Measurements from ENCODE around the gene SLC25A12.
"Not testable (repeated sequence)": the region's sequence is repeated elsewhere in the genome, so short reads cannot be mapped to it uniquely, and the experiment has no call there.

SLC25A12 gene

GRCh38 chr2:171822525-171823322 lies 71.3 kb downstream of the SLC25A12 start:
- DNase-seq: no peak

GRCh38 chr2:171819453-171819852 lies 74.6 kb downstream of the SLC25A12 start:
- no peak for DNase-seq

DNA sequence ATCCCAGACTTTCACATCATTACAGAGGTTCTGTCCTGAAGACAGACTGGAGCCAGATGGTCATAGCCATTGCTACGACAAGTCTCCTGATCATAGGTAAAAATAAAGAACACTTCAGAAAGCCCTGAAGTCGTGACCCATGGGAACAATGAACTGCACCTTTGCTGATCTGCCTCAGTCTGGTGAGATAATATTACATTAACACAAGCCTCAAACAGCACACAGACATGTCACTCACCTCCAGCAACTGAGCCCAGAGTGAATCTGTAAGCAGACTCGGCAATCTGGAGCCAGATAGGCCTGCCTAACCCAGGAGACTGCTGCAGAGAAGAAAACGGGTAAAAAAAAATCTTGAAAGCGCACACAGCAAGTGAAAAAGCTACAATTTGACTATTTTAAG lies 79.2 kb downstream of the SLC25A12 start:
- DNase-seq: no peak

GRCh38 chr2:171814174-171814573 lies 79.9 kb downstream of the SLC25A12 start:
- no peak for DNase-seq

GRCh38 chr2:171813729-171814128 lies 80.3 kb downstream of the SLC25A12 start:
- DNase-seq: no peak

GRCh38 chr2:171813126-171813525 lies 80.9 kb downstream of the SLC25A12 start:
- DNase-seq: no peak

DNA sequence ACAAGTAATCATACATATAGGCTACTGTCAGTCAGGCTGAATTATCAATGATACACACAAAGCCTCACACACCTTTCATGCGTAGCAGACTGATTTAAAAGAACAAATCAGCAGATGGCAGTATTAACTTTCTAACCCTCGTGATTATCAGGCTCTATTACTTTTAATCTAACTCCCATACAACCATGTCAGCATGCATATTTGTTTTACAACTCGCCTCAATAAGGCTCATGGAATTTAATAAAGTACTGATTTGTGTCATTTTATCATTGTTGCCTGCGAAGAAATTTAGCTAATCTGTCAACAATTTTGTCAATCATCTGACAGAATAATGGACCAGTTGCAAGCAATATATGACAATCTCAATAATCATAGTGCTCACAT lies 82.8 kb downstream of the SLC25A12 start:
- peak; percentile 71 for DNase-seq

GRCh38 chr2:171810422-171811244 lies 83.4 kb downstream of the SLC25A12 start:
- no peak for DNase-seq

- DNase-seq: not testable (repeated sequence)
Observed at GRCh38 chr2:171808885-171809284, 85.2 kb downstream of the SLC25A12 start.

- DNase-seq: no peak
Observed at GRCh38 chr2:171807831-171808393, 86.1 kb downstream of the SLC25A12 start.

GRCh38 chr2:171807119-171807518 lies 86.9 kb downstream of the SLC25A12 start:
- DNase-seq: peak; percentile 47

- no peak for DNase-seq
Observed at GRCh38 chr2:171804456-171804855, 89.6 kb downstream of the SLC25A12 start.

- DNase-seq: no peak
Observed at GRCh38 chr2:171803757-171804156, 90.3 kb downstream of the SLC25A12 start.

DNA sequence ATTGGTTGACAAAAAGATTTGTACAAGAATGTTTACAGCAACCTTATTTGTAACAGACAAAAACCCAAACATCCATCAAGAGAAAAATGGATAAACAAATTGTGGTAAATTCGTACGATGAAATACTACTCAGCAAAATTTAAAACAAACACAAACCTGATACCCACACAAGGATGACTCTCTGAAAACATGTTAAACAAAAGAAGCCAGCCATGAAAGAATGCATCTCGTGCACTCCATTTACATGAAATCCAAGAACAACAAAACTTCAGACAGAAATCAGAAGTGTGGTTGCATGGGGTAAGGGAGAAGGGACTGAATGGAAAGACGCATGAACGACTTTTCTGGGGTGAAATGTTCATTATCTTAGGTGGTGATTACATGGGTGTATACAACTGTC lies 93.4 kb downstream of the SLC25A12 start:
- DNase-seq: no peak

DNA sequence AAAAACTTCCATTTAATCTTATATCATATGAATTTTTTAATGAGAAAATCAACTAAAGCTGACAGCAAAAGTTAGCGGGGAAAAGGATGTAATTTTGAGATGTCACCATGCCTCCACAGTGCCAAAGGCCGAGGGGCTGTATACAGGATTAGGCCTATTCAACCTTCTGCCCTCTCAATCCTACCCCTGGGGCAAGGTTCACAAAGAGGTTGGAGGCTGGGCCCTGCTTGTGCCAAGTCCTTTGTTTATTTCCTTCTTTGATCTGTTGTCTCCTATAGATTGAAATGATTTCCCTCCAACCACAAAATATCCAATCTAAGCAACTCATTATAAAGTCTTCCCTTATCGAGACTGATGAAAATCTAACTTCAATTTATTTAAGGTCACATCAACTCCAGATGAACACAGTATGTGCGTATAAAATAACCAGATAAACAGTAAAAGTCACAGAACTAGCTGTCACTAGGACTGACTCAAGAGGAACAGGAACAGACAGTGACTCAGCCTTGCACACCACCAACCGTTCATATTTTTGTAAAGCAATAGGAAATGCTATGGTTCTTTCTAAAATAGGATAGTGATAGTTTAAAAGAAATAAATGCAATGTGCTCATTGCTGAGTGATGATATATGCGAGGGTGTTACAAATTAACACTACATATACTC lies 95.8 kb downstream of the SLC25A12 start:
- DNase-seq: peak; percentile 60

DNA sequence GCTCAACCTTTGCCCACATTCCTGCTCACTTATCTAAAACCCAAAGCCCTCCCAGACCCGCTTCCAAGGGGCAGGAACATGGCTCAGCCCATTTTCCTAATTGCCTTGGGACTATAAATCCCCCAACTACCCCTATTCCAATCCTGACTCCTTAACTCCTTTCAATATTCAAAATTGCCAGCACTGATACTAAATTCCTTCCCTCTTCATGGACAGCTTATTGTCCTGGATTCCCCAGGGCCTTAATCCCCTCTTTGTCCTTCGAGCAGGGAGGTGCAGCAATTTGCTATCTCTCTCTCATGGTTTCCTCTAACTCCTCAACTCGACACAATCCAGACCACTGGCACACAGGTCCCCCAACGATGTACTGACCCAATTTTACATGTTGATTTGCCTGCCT lies 99.1 kb downstream of the SLC25A12 start:
- no peak for DNase-seq

DNA sequence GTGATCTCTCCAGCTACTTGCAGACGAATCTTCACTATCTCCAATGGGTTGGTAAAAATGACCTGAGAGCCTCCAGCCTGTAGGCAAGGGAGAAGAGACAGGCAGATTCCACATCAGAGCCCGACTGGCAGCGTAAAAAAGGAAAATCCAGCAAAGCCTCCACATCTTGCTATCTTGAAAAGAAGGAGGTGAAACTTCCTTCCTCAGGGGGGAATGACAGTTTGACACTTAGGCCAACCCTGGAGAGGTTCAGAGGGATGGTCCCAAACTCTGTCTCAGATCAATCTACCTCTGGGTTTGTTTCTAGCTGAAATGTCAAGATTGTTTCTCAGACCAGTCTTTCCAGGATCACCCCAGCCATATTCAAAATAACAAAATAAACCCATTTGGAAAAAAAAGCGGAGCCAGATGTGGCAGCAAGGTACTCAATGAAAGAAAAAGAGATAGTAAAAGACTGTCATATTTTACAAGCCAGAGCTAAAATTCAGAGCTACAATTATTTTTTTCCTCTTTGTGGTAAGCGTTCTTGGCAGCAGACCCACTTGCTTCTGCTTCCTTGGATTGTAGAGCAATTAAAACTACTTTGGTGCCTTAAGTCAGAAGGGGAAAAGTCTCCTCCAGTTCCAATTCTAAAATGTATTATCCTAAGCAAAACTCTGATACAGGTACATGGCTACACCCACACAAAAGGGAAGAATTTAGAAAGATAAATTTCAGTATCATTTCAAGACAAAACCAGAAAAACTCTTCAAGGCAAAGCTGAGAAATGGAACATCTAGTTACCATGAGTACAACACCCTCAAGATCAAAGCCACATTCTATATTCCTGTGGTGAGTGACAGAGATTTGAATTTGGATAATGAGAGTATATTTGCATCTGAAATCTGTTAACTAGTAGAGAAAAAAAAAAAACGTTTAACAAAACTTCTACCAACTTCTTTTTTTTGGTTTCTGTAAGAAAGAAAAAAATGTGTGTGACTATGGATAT lies 100.1 kb downstream of the SLC25A12 start:
- DNase-seq: no peak

DNA sequence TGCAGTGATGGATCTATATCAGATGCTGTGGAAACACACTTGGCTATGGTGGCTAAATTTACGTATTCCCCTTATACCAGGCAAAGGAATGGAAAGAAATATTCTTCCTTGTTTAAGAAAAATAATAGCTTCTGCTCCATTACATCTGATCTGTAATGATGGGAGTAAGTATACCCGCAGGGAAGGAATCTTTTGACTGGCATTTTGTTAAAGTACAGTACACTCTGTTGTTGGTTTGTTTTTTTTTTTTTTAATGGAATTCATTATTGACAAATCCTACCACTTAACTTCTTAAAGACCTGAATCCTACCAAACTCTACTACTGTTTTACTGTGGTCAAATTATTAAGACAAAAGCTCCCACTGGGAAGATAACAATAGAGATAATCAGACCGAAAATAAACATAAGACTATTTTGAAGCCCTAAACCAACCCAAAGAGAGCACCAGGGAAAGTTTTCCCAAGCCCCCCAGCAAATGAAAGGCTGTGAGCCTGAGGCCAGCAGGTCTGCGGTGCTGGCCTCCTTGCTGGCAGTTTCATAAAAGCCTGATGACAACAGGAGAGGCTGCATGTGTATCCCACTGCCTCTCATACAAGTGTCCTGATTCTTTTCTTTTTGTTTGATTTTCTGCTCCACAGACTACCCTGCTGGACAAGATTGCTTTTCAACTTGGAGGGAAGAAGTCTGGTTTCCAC lies 101.0 kb downstream of the SLC25A12 start:
- no peak for DNase-seq

GRCh38 chr2:171792157-171792556 lies 101.9 kb downstream of the SLC25A12 start:
- no peak for DNase-seq

- no peak for DNase-seq
Observed at GRCh38 chr2:171791361-171791760, 102.7 kb downstream of the SLC25A12 start.

GRCh38 chr2:171789956-171790355 lies 104.1 kb downstream of the SLC25A12 start:
- no peak for DNase-seq
